ENCODE data around the gene MAST1. TPM values are rescaled to one million over a fixed set of nuclear protein-coding genes. Genes with fewer than 3 reads are reported as not detected.

MAST1 gene
- total RNA-seq, 2 experiments from 2014 or later: 0.59 to 0.92 TPM

DNA sequence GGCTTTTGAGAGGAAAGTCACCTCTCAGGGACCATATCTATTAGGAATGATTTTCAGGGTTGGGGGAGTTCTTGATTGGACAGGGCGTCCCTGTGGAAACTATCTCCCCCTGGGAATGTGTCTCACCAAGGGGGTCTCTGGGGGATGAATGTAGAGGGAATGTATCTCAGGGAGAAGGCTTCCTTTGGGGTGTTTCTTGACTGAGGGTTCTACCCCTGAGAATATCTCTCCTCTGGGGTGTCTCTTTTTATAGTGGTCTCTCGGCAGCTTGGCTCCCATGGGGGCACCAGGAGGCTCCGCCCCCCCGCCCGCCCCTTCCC, 4.9 kb upstream of the MAST1 start:
- CTCF ChIA-PET: interaction anchor here (0.6 to 1.5 kb wide), 2 partner anchors 68 to 1540 kb away, joined by 7 to 9 read pairs; no protein-coding TSS in a partner anchor
- POLR2A ChIA-PET: no interaction called here

DNA sequence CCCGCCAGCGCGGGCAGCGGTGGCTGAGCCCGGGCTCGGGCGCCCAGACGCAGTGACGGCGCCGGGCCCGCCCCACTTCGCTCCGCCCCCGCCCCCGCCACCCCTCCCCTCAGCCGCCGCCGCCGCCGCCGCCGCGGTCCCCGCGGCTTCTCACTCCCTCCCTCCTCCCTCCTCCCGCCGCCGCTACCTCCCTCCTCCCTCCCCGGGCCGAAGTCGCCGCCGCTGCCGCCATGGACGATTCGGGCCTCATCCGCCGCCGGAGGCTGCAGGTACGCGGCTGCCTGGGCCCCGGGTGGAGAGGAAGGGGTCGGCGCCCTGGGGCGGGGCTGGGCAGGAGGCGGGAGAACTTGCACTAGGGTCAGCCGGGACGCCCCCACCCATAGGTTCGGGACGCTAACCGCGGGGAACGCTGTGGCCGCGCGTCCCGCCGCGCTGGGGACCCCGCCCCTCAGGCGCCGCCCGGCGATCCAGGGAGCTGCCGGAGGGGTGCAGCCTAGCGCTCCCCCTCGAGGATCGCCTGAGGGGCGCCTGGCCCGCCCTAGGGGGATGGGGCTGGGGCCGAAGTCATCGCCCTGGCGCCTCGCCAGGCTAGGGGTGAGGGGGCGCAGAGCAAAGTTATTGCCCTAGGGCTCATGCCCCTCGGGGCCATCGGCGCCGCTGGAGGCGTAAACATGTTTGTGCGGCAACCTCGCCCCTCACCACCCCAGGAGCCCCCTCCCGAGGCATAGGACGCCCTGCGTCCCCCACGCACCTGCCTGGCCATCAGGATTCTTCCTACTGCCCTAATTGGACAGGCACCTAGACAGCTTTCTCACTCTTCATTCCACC, 4.4 kb upstream of the MAST1 start:
- POLR2A ChIA-PET: no interaction called here
- CTCF ChIA-PET: interaction anchor here (0.6 to 1.5 kb wide), 4 partner anchors 13 to 1541 kb away, joined by 3 to 10 read pairs (median 8); no protein-coding TSS in a partner anchor

GRCh38 chr19:12834566-12834943, 3.8 kb upstream of the MAST1 start, which contains the start of gene RTBDN:
Gene RTBDN (minus strand): TSS chr19:12834579. CDS start chr19:12829979, 4,600 bp downstream.
- CTCF ChIA-PET: interaction anchor here (1.1 to 1.5 kb wide), 3 partner anchors 13 to 77 kb away, joined by 3 to 10 read pairs (median 7); no protein-coding TSS in a partner anchor
- POLR2A ChIA-PET: no interaction called here

DNA sequence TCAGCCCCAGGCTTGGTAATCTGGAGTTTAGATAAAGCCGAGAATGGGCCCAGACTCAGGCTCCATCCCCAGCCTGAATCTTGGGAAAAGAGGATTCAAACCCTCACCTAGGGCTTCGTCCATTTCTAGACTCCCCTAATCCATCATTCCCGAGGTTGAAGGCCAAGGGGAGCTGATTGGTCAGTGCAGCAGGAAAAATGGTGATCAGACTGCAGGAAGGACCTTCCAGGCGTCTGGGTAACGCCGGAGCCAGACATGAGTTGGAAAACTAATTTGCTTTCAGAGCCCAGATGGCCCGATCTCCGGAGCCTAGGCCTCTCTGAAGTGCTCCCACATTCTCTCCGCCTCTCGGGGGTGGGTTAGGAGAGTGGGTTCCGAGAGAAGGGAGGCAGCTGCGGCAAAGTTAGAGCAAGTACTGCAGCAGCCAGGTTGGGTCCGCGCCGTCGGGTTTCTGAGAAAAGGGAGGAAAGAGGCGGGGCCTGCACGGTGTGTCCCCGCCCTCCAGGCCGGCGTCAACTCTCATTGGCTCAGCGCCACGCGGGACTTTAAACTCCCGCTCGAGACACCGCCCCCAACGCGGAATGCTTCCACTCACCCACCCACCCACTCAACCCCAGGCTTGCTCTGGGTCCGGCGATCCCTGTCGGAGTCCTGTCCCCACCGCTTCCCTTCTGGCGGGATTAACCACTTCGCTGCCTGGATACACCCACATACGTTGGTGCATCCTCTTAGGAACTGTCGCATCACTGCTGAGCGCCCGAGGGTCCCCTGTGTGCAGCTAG, 3.1 kb upstream of the MAST1 start:
- CTCF ChIA-PET: interaction anchor here (1.1 to 1.5 kb wide), 3 partner anchors 12 to 77 kb away, joined by 3 to 10 read pairs (median 7); no protein-coding TSS in a partner anchor
- POLR2A ChIA-PET: interaction anchor here (0.6 kb wide), 1 partner anchor 16 kb away, joined by 3 read pairs; no protein-coding TSS in a partner anchor

GRCh38 chr19:12836529-12836863, 1.8 kb upstream of the MAST1 start:
- ChIA-PET POLR2A (no interaction called here), CTCF (interaction anchor here (1.0 to 1.3 kb wide), 2 partner anchors 10 to 76 kb away, joined by 4 to 6 read pairs; no protein-coding TSS in a partner anchor)

DNA sequence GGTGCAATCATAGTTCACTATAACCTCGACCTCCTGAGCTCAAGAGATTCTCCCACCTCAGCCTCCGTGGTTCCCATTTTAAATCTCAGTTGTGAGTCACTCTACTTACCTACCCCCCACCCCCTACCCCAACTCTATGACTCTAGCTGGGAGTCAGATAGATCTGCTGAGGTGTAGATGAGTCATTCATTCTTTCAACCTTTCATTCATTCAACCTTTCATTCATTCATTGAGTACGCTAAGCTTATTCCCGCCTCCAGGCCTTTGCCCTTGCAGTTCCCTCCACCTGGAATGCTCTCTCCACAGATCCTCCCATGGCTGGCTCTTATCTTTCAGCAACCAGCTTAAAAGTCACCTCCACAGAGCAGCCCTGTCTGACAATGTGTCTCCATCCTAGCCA, 1.1 kb upstream of the MAST1 start:
- ChIA-PET POLR2A (no interaction called here), CTCF (interaction anchor here (0.6 to 1.3 kb wide), 7 partner anchors 10 to 79 kb away, joined by 3 to 6 read pairs (median 4); no protein-coding TSS in a partner anchor)

- CTCF ChIA-PET: interaction anchor here (0.7 to 1.5 kb wide), 3 partner anchors 8 to 70 kb away, joined by 3 to 5 read pairs (median 3); partner anchors contain the start of gene THSD8
- POLR2A ChIA-PET: no interaction called here
Observed at GRCh38 chr19:12838886-12839756, 806 bp downstream of the MAST1 start.

DNA sequence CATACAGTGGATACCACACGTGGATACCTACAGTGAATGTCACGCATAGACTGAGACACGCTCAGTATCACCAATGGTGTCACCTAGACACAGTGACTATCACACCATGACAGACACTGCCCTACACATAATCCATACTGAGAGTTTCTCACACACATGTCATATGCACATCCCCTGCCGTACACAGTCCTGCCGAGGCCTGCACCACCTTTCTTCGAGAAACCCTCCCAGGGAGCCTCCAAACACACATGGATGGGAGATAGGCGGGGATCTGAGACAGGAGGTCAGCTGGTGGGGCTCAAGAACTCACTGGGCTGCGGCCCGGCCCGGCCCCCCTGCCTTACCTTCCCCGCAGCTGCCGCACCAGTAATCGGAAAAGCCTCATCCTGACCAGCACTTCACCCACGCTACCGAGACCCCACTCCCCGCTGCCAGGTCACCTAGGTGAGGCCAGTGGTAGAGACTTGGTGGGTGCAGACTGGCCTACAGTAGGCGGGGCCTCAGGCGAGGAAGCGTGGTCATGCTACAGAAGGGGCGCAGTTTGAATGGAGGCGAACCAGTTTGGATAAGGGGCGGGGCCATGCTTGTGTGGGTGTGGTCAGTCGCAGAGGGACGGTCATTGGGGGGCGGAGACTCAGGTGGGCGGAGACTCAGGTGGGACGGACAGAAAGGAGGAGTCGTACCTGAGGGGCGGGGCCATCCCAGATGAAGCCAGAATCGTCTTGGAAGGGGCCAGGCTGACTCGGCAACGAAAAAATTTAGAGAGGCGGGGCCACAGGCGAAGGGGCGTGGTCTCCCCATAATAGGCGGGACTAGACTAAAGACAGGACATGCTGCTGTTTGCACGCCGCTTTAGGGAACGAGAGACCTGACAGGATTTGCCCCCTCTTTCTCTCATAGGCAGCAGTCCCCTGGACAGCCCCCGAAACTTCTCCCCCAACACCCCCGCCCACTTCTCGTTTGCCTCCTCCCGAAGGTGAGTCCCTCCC, 2.1 kb downstream of the MAST1 start:
- ChIA-PET CTCF (interaction anchor here (1.5 kb wide), 1 partner anchor 38 kb away, joined by 3 read pairs; the partner anchor contains the start of gene THSD8), POLR2A (no interaction called here)

DNA sequence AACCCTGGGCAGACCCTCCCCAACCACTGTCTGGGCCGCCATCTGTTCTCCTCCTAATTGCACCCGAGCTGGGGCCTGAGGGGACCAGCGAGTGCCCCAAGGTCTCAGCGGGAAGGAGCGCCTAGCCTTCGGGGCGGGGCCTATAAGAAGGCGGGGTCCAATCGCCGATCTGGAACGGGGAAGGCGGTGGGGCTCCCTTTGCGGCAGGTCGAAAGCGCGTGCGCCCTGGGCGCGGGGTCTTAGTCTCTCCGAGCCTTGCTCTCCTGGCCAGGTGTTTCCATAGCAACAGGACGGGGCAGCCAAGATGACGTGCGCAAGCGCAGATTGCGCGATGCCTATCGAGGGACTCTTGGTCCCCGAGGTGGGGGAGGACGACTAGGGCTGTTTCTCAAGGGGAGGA, 2.8 kb downstream of the MAST1 start:
- ChIA-PET POLR2A (no interaction called here), CTCF (no interaction called here)

DNA sequence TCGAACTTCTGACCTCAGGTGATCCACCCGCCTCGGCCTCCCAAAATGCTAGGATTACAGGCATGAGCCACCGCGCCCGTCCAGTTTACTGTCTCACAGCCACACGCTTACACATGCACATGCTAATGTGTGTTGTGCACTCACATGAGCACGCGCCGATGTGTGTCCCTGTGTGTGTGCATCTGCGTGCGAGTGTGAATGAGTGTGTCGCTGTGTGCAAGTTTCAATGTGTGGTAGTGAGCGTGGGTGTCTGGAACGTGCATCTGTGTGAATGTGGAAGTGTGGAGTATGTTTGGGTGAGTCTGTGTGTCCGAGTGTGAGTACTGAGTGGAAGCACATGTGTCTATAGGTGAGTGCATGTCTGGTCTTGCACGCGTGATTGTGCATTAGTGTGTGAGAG, 4.2 kb downstream of the MAST1 start:
- POLR2A ChIA-PET: no interaction called here
- CTCF ChIA-PET: no interaction called here

- POLR2A ChIA-PET: no interaction called here
- CTCF ChIA-PET: no interaction called here
Observed at GRCh38 chr19:12843328-12843727, 5.0 kb downstream of the MAST1 start.

DNA sequence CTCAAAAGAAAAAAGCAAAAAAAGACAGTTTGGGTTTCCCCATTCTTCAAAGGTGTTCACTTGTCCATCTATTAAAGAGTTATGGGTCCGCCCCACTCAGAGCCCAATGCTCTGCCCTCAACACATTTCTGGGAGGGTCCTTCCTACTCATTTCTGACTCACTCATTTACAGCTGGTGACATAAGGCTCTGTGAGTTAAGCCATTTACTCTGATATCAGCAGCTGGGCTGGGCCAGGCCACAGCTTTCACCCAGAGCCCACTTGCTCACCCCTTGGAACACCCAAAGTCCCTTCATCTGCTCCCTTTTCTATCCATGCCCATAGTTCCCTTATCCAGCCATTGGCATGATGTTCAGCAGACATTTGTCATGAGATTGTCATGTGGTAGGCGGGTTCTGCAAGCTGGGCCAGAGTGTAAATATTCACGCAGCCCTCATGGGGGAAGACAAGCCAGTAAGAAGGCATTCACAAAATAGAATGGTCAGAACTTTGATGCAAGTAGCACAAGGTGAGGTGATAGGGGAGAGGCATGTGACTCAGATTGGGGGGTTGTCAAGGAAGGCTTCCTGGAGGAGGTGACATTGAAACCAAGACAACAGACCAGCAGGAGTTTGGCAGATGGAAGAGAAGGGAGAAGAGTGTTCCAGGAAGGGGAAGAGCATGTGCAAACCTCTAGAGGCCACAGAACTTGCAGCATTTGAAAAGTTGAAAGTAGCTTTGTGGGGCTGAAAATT, 5.9 kb downstream of the MAST1 start:
- POLR2A ChIA-PET: interaction anchor here (0.6 kb wide), 1 partner anchor 1358 kb away, joined by 3 read pairs; no protein-coding TSS in a partner anchor
- CTCF ChIA-PET: interaction anchor here (0.8 to 4.9 kb wide), 4 partner anchors 13 to 250 kb away, joined by 3 to 83 read pairs (median 32); no protein-coding TSS in a partner anchor

- ChIA-PET POLR2A (interaction anchor here (0.5 kb wide), 1 partner anchor 39 kb away, joined by 3 read pairs; no protein-coding TSS in a partner anchor), CTCF (interaction anchor here (0.6 to 4.9 kb wide), 25 partner anchors 8 to 1491 kb away, joined by 3 to 83 read pairs (median 5); partner anchors contain the start of genes DNASE2, GCDH, GET3 and RTBDN)
Observed at GRCh38 chr19:12846613-12847012, 8.3 kb downstream of the MAST1 start.

DNA sequence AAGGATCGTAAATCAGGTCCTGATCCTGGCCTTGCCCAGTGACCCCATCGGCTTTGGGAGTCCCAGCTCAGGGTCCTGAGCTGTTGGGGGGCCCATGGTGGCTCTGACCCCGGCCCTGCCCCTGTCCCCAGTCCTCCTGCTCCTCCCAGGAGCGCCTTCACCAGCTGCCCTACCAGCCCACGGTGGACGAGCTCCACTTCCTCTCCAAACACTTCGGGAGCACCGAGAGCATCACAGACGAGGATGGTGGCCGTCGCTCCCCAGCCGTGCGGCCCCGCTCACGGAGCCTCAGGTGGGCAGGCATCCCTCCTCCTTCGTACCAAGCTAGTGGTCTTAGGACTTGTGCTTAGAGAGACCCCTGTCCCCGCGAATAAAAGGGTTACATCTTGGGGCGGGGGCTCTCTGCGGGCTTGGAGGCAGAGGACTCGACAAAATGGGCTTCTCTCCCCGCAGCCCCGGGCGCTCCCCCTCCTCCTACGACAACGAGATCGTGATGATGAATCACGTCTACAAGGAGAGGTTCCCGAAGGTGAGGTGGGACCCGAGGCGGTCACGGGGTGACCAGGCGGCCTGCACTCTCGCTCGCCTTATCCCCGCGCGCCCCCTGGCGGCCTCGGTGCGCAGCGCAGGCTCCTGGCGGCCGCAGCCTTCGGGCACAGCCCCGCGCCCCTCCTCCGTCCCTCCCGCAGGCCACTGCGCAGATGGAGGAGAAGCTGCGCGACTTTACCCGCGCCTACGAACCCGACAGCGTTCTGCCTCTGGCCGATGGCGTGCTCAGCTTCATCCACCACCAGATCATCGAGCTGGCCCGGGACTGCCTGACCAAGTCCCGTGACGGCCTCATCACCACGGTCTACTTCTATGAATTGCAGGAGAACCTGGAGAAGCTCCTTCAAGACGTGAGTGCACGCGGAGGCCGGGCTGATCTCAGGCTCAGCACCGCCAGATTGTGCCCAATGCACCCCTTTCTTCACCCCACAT, 9.1 kb downstream of the MAST1 start:
- CTCF ChIA-PET: interaction anchor here (0.7 to 4.9 kb wide), 51 partner anchors 9 to 283 kb away, joined by 3 to 83 read pairs (median 4); partner anchors contain the start of genes DNASE2, FBXW9, GCDH and GET3
- POLR2A ChIA-PET: interaction anchor here (0.5 to 1.1 kb wide), 5 partner anchors 10 to 160 kb away, joined by 3 to 4 read pairs (median 3); no protein-coding TSS in a partner anchor

- ChIA-PET POLR2A (no interaction called here), CTCF (interaction anchor here (0.9 kb wide), 1 partner anchor 12 kb away, joined by 3 read pairs; no protein-coding TSS in a partner anchor)
Observed at GRCh38 chr19:12856653-12857052, 18.3 kb downstream of the MAST1 start.
